ENCODE results near the gene WWOX.

WWOX gene

GRCh38 chr16:79155904-79156303 is 1056.5 kb downstream of the WWOX start:
- TF ChIP-seq CTCF (IDR thresholded peaks at IDR 0.05; ENCODE audit: low read depth, low read length) = no peak
- no peak overlapping the region for H3K4me3 ChIP-seq (replicated peaks in 1 of 2; ENCODE audit: low read depth in 2 of 2, low read length in 2 of 2)
- no peak for DNase-seq (ENCODE audit: low read depth in 2 of 2)

- DNase-seq (ENCODE audit: low read depth in 2 of 2) = no peak
- TF ChIP-seq CTCF (IDR thresholded peaks at IDR 0.05; ENCODE audit: low read depth, low read length) = no peak
Measured at GRCh38 chr16:79156761-79157160, 1057.3 kb downstream of the WWOX start.

GRCh38 chr16:79158337-79158736 is 1058.9 kb downstream of the WWOX start:
- no peak overlapping the region for H3K4me3 ChIP-seq (replicated peaks in 1 of 2; ENCODE audit: low read depth in 2 of 2, low read length in 2 of 2)
- DNase-seq (ENCODE audit: low read depth in 2 of 2) = no peak
- no peak for TF ChIP-seq CTCF (IDR thresholded peaks at IDR 0.05; ENCODE audit: low read depth, low read length)

More at GRCh38 chr16:79156761-79157160, 1057.3 kb downstream of the WWOX start:
- no peak overlapping the region for H3K4me3 ChIP-seq (replicated peaks in 1 of 2; ENCODE audit: low read depth in 2 of 2, low read length in 2 of 2)

GRCh38 chr16:79159261-79160049 is 1060.0 kb downstream of the WWOX start:
- H3K4me3 ChIP-seq (replicated peaks in 1 of 2; ENCODE audit: low read depth in 2 of 2, low read length in 2 of 2) = no peak overlapping the region
- no peak for DNase-seq (ENCODE audit: low read depth in 2 of 2)
- TF ChIP-seq CTCF (IDR thresholded peaks at IDR 0.05; ENCODE audit: low read depth, low read length) = no peak

GRCh38 chr16:79162977-79163376 is 1063.5 kb downstream of the WWOX start:
- TF ChIP-seq CTCF (IDR thresholded peaks at IDR 0.05; ENCODE audit: low read depth, low read length) = no peak
- no peak for DNase-seq (ENCODE audit: low read depth in 2 of 2)
- no peak overlapping the region for H3K4me3 ChIP-seq (replicated peaks in 1 of 2; ENCODE audit: low read depth in 2 of 2, low read length in 2 of 2)

- no peak overlapping the region for H3K4me3 ChIP-seq (replicated peaks in 1 of 2; ENCODE audit: low read depth in 2 of 2, low read length in 2 of 2)
- no peak for TF ChIP-seq CTCF (IDR thresholded peaks at IDR 0.05; ENCODE audit: low read depth, low read length)
- DNase-seq (ENCODE audit: low read depth in 2 of 2) = no peak
Measured at GRCh38 chr16:79163691-79164387, 1064.4 kb downstream of the WWOX start.
